Osteoblast (primary cell): ENCODE results near the gene PDK2. TPM values are rescaled to one million over a fixed set of nuclear protein-coding genes. Genes with fewer than 3 reads are reported as not detected.

Source experiments
- DNase-seq: peaks from one replicate; pipeline ENCODE4 v3.0.0; 2011; ENCODE audit warnings: low spot score, mixed read lengths; ENCODE audit not compliant: insufficient read length; ENCODE audit errors: missing footprints
- H2AFZ ChIP-seq: 2 replicates; pipeline ENCODE4 v1.6.0; 2011; ENCODE audit warnings: mild to moderate bottlenecking, low read length
- H3K27ac ChIP-seq: 2 replicates; pipeline ENCODE4 v1.5.1; 2011; ENCODE audit warnings: mild to moderate bottlenecking, low read depth, low read length, moderate library complexity
- H3K27me3 ChIP-seq: 2 replicates; pipeline ENCODE4 v1.6.0; 2012; ENCODE audit warnings: mild to moderate bottlenecking, control low read depth, inconsistent platforms, low read length, moderate library complexity; ENCODE audit not compliant: insufficient read depth
- H3K36me3 ChIP-seq: 2 replicates; pipeline ENCODE4 v1.5.1; 2011; ENCODE audit warnings: mild to moderate bottlenecking, low read length, control low read depth, moderate library complexity; ENCODE audit not compliant: insufficient read depth
- H3K4me1 ChIP-seq: 2 replicates; pipeline ENCODE4 v1.5.1; 2011; ENCODE audit warnings: mild to moderate bottlenecking, low read length, control low read depth, moderate library complexity; ENCODE audit not compliant: insufficient read depth
- H3K4me2 ChIP-seq: 2 replicates; pipeline ENCODE4 v1.6.0; 2011; ENCODE audit warnings: mild to moderate bottlenecking, low read length; ENCODE audit not compliant: insufficient read depth
- H3K4me3 ChIP-seq: fragments of 200-600 bp; sonication (generic); 3 replicates; pipeline ENCODE4 v1.5.1; 2012; ENCODE audit warnings: mild to moderate bottlenecking, low read length, inconsistent platforms; ENCODE audit not compliant: insufficient read depth
- H3K79me2 ChIP-seq: 2 replicates; pipeline ENCODE4 v1.6.0; 2012; ENCODE audit warnings: mild to moderate bottlenecking, low read length, control low read depth, inconsistent platforms; ENCODE audit not compliant: insufficient read depth
- H3K9me3 ChIP-seq: 2 replicates; pipeline ENCODE4 v1.5.1; 2011; ENCODE audit warnings: low read depth, low read length, control low read depth
- H4K20me1 ChIP-seq: 2 replicates; pipeline ENCODE4 v1.6.0; 2012; ENCODE audit warnings: mild to moderate bottlenecking, low read length, control low read depth; ENCODE audit not compliant: insufficient read depth
- CTCF ChIP-seq: IDR thresholded peaks from 2 replicates; pipeline ENCODE4 v1.5.1; 2011; ENCODE audit warnings: mild to moderate bottlenecking, low read depth, low read length, moderate library complexity; ENCODE audit errors: extremely low read depth
- total RNA-seq: library from RNA; depleted of rRNA; stranded (reverse); fragments of >200 nt; gene quantifications from 2 replicates; pipeline ENCODE4 v1.2.3, GENCODE V29; 2012

Gene PDK2
- total RNA-seq, 1 donor: 43.4 TPM

- no peaks in the 10 kb centered on the region for H3K9me3 ChIP-seq
- no peaks in the 10 kb centered on the region for H3K79me2 ChIP-seq
- DNase-seq: peak; percentile 90
- no peak overlapping the region for H3K4me3 ChIP-seq
- H4K20me1 ChIP-seq: peaks cover 10% of the 10 kb centered on the region
- no peak overlapping the region for H2AFZ ChIP-seq
- peaks cover 3% of the 10 kb centered on the region for H3K36me3 ChIP-seq
- H3K4me1 ChIP-seq: peaks cover 6% of the 10 kb centered on the region
- H3K4me2 ChIP-seq: no peak overlapping the region
- TF ChIP-seq CTCF: no peak
- no peak overlapping the region for H3K27ac ChIP-seq
- no peaks in the 10 kb centered on the region for H3K27me3 ChIP-seq
These were observed 32.7 kb downstream of the PDK2 start for GRCh38 chr17:50127697-50128361.

GRCh38 chr17:50128441-50129352 is 33.5 kb downstream of the PDK2 start:
- no peak overlapping the region for H3K27ac ChIP-seq
- peak overlapping the region; percentile 33 for H2AFZ ChIP-seq

GRCh38 chr17:50129353-50129727 is 34.2 kb downstream of the PDK2 start:
- H3K36me3 ChIP-seq: peaks cover 7% of the 10 kb centered on the region
- peak overlapping the region; percentile 71 for H3K4me3 ChIP-seq
- no peaks in the 10 kb centered on the region for H3K27me3 ChIP-seq
- TF ChIP-seq CTCF: no peak
- no peak overlapping the region for H3K27ac ChIP-seq
- peaks cover 19% of the 10 kb centered on the region for H3K4me1 ChIP-seq
- H2AFZ ChIP-seq: no peak overlapping the region
- H4K20me1 ChIP-seq: peaks cover 16% of the 10 kb centered on the region
- peak overlapping the region; percentile 83 for H3K4me2 ChIP-seq
- H3K9me3 ChIP-seq: no peaks in the 10 kb centered on the region
- no peaks in the 10 kb centered on the region for H3K79me2 ChIP-seq
- no peak for DNase-seq

More at GRCh38 chr17:50128441-50129352, 33.5 kb downstream of the PDK2 start:
- Histone ChIP-seq H3K36me3 (peaks cover 3% of the 10 kb centered on the region), H3K79me2 (no peaks in the 10 kb centered on the region), H3K27me3 (no peaks in the 10 kb centered on the region), H3K4me1 (peaks cover 14% of the 10 kb centered on the region), H3K4me2 (peak overlapping the region; percentile 83), H4K20me1 (peaks cover 16% of the 10 kb centered on the region), H3K9me3 (no peaks in the 10 kb centered on the region), H3K4me3 (peak overlapping the region; percentile 71)
- DNase-seq: peak; percentile 87
- no peak for TF ChIP-seq CTCF
